ENCODE data around the gene SH2D6. TPM values are rescaled to one million over a fixed set of nuclear protein-coding genes. Genes with fewer than 3 reads are reported as not detected.

Gene SH2D6
- total and polyA plus RNA-seq, 11 donors = not detected

GRCh38 chr2:85436836-85437487 lies 18.4 kb downstream of the SH2D6 start:
- H3K36me3 ChIP-seq = no peaks in the 10 kb centered on the region
- no peak for DNase-seq
- intact Hi-C loops (cut with DNase I) = loop anchor here in 6 of 10 donors (1.0 to 5.0 kb wide), 5 partner anchors 60 to 102 kb away; partner anchors contain the start of gene MAT2A (in 4 of the 6)
- H3K4me1 ChIP-seq = peaks cover 16 to 66% (median 39%) of the 10 kb centered on the region in 12 donors
- ATAC-seq = no peak
- 56 to 66% (median 60%) methylated on average over 10 of the region's 10 CpGs for WGBS, 4 donors
- no peak for TF ChIP-seq CTCF (IDR thresholded peaks at IDR 0.05)
- no peaks in the 10 kb centered on the region for H3K9me3 ChIP-seq
- H3K4me3 ChIP-seq = peak overlapping the region in 9 of 12 donors; percentile 49 to 59 (median 56)
- H3K27me3 ChIP-seq = no peaks in the 10 kb centered on the region
- peak overlapping the region; percentile 91 to 99 (median 95) for H3K27ac ChIP-seq

- intact Hi-C loops (cut with DNase I) = loop anchor here in 8 of 10 donors (1.0 to 5.0 kb wide), 6 partner anchors 60 to 101 kb away; partner anchors contain the start of gene MAT2A (in 4 of the 8)
- ATAC-seq (peak; percentile 59 to 83 (median 80)), DNase-seq (peak; percentile 88 to 95 (median 92))
- Histone ChIP-seq H3K9me3 (no peaks in the 10 kb centered on the region), H3K27ac (peak overlapping the region; percentile 91 to 99 (median 95)), H3K27me3 (no peaks in the 10 kb centered on the region), H3K4me1 (peaks cover 16 to 65% (median 39%) of the 10 kb centered on the region in 12 donors), H3K4me3 (peak overlapping the region in 11 of 12 donors; percentile 10 to 59 (median 54)), H3K36me3 (no peaks in the 10 kb centered on the region)
- TF ChIP-seq POLR2A (IDR thresholded peaks at IDR 0.05) (peak; percentile 25 to 88), CTCF (IDR thresholded peaks at IDR 0.05) (peak in 1 of 12 donors; percentile 7)
- WGBS, 4 donors = 2 to 5% (median 3%) methylated on average over 28 to 64 of the region's 64 CpGs
Measured at GRCh38 chr2:85437488-85438200, 19.1 kb downstream of the SH2D6 start.

GRCh38 chr2:85438201-85439024 lies 19.9 kb downstream of the SH2D6 start:
- H3K4me3 ChIP-seq = peak overlapping the region in 11 of 12 donors; percentile 10 to 59 (median 54)
- H3K27ac ChIP-seq = peak overlapping the region; percentile 91 to 99 (median 95)
- no peaks in the 10 kb centered on the region for H3K36me3 ChIP-seq
- no peak for TF ChIP-seq POLR2A (IDR thresholded peaks at IDR 0.05)
- no peak for TF ChIP-seq CTCF (IDR thresholded peaks at IDR 0.05)
- WGBS, 4 donors = 37 to 42% (median 39%) methylated on average over 11 to 19 of the region's 19 CpGs
- H3K27me3 ChIP-seq = no peaks in the 10 kb centered on the region
- no peaks in the 10 kb centered on the region for H3K9me3 ChIP-seq
- intact Hi-C loops (cut with DNase I) = loop anchor here in 5 of 10 donors (1.0 to 5.0 kb wide), 4 partner anchors 59 to 100 kb away; partner anchors contain the start of gene MAT2A (in 2 of the 5)
- H3K4me1 ChIP-seq = peaks cover 15 to 57% (median 37%) of the 10 kb centered on the region in 12 donors
- DNase-seq (peak in 1 of 5 donors; percentile 68), ATAC-seq (peak in 3 of 4 donors; percentile 5 to 31 (median 22))

Measured in heart left ventricle (tissue), 16 donors.